Measurements from ENCODE around the gene KIFC3. TPM values are rescaled to one million over a fixed set of nuclear protein-coding genes. Genes with fewer than 3 reads are reported as not detected.

Gene KIFC3
- total and polyA plus RNA-seq, 2 donors (not counting 1 experiment from before 2014, with no cell fraction given): 13.8 to 44.9 TPM

DNA sequence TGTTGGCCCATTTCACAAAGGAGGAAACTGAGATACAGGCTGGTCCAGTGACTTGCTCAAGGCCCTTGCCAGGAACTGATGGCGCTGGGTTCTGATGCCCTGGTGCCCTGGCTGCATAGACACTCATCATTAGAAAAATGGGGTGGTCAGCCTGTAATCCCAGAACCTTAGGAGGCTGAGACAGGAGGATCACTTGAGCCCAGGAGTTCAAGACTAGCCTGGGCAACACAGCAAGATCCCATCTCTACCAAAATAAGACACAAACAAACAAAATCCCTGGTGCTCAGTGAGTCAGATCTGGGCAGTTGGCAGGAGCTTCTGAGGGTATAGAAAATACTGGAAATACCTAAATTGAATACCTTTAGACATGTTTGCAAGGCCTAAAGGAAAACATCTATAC, 41.1 kb upstream of the KIFC3 start:
- no peaks in the 10 kb centered on the region for H4K20me1 ChIP-seq (ENCODE audit: control insufficient read depth, extremely low read depth, insufficient read depth, low read length)
- no peaks in the 10 kb centered on the region for H3K9me3 ChIP-seq (ENCODE audit: control insufficient read depth, insufficient read depth, low read depth, low read length)
- H3K36me3 ChIP-seq (ENCODE audit: control insufficient read depth, insufficient read depth, low read length): no peaks in the 10 kb centered on the region
- no peaks in the 10 kb centered on the region for H3K79me2 ChIP-seq (ENCODE audit: control insufficient read depth, insufficient read depth, low read length)
- no peak for DNase-seq (ENCODE audit: low read depth in 2 of 2)
- no peak overlapping the region for H3K4me2 ChIP-seq (ENCODE audit: extremely low read depth, insufficient read depth, low read length)
- no peak overlapping the region for H3K9ac ChIP-seq (ENCODE audit: insufficient read depth, low read length)
- H3K4me3 ChIP-seq (replicated peaks in 1 of 4; ENCODE audit: control extremely low read depth in 1 of 4, insufficient read depth in 1 of 4, low read depth in 3 of 4, low read length in 4 of 4): no peak overlapping the region
- no peak overlapping the region for H3K27ac ChIP-seq (ENCODE audit: insufficient read depth, low read length)
- no peaks in the 10 kb centered on the region for H3K4me1 ChIP-seq (ENCODE audit: control insufficient read depth, extremely low read depth, insufficient read depth, low read length)
- TF ChIP-seq CTCF (conservative IDR thresholded peaks at IDR 0.05 in 1 of 2, IDR thresholded peaks at IDR 0.05 in 1 of 2; ENCODE audit: low read depth in 1 of 2, low read length in 2 of 2) (no peak), EZH2 (IDR thresholded peaks at IDR 0.05; ENCODE audit: low read length, missing control alignments) (no peak)
- H3K27me3 ChIP-seq (ENCODE audit: control insufficient read depth, insufficient read depth, low read length): peaks cover 5% of the 10 kb centered on the region
- no peak overlapping the region for H2AFZ ChIP-seq (ENCODE audit: low read length)

DNA sequence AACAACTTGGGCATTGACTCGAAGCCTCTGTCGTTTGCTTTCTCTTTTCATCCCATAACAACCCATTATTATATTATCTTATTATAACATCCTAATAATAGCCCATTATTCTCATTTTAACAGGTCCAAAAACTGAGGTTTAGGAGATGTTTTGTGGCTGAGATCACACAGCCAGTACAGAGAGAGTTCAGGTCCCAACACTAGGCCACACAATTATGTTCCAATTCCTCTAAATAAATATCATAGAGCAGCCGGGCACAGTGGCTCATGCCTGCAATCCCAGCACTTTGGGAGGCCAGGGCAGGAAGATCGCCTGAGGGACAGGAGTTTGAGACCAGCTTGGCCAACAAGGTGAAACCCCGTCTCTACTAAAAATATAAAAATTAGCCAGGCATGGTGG, 40.3 kb upstream of the KIFC3 start:
- Histone ChIP-seq H3K9ac (ENCODE audit: insufficient read depth, low read length) (no peak overlapping the region), H3K79me2 (ENCODE audit: control insufficient read depth, insufficient read depth, low read length) (no peaks in the 10 kb centered on the region)
- TF ChIP-seq EZH2 (IDR thresholded peaks at IDR 0.05; ENCODE audit: low read length, missing control alignments): no peak
- no peak for TF ChIP-seq CTCF (conservative IDR thresholded peaks at IDR 0.05 in 1 of 2, IDR thresholded peaks at IDR 0.05 in 1 of 2; ENCODE audit: low read depth in 1 of 2, low read length in 2 of 2)

GRCh38 chr16:57840833-57841232, 38.5 kb upstream of the KIFC3 start:
- Histone ChIP-seq H4K20me1 (ENCODE audit: control insufficient read depth, extremely low read depth, insufficient read depth, low read length) (no peaks in the 10 kb centered on the region), H3K27me3 (ENCODE audit: control insufficient read depth, insufficient read depth, low read length) (peaks cover 7% of the 10 kb centered on the region), H3K9ac (ENCODE audit: insufficient read depth, low read length) (no peak overlapping the region), H3K4me3 (replicated peaks in 1 of 4; ENCODE audit: control extremely low read depth in 1 of 4, insufficient read depth in 1 of 4, low read depth in 3 of 4, low read length in 4 of 4) (no peak overlapping the region), H3K79me2 (ENCODE audit: control insufficient read depth, insufficient read depth, low read length) (no peaks in the 10 kb centered on the region), H3K4me2 (ENCODE audit: extremely low read depth, insufficient read depth, low read length) (no peak overlapping the region), H2AFZ (ENCODE audit: low read length) (no peak overlapping the region), H3K27ac (ENCODE audit: insufficient read depth, low read length) (no peak overlapping the region), H3K4me1 (ENCODE audit: control insufficient read depth, extremely low read depth, insufficient read depth, low read length) (no peaks in the 10 kb centered on the region), H3K36me3 (ENCODE audit: control insufficient read depth, insufficient read depth, low read length) (no peaks in the 10 kb centered on the region), H3K9me3 (ENCODE audit: control insufficient read depth, insufficient read depth, low read depth, low read length) (no peaks in the 10 kb centered on the region)
- no peak for DNase-seq (ENCODE audit: low read depth in 2 of 2)
- TF ChIP-seq CTCF (conservative IDR thresholded peaks at IDR 0.05 in 1 of 2, IDR thresholded peaks at IDR 0.05 in 1 of 2; ENCODE audit: low read depth in 1 of 2, low read length in 2 of 2) (no peak), EZH2 (IDR thresholded peaks at IDR 0.05; ENCODE audit: low read length, missing control alignments) (no peak)

More for the DNA sequence above, 40.3 kb upstream of the KIFC3 start:
- Histone ChIP-seq H3K27ac (ENCODE audit: insufficient read depth, low read length) (no peak overlapping the region), H3K4me3 (replicated peaks in 1 of 4; ENCODE audit: control extremely low read depth in 1 of 4, insufficient read depth in 1 of 4, low read depth in 3 of 4, low read length in 4 of 4) (no peak overlapping the region), H2AFZ (ENCODE audit: low read length) (no peak overlapping the region), H3K36me3 (ENCODE audit: control insufficient read depth, insufficient read depth, low read length) (no peaks in the 10 kb centered on the region), H3K4me1 (ENCODE audit: control insufficient read depth, extremely low read depth, insufficient read depth, low read length) (no peaks in the 10 kb centered on the region), H3K27me3 (ENCODE audit: control insufficient read depth, insufficient read depth, low read length) (peaks cover 5% of the 10 kb centered on the region), H3K9me3 (ENCODE audit: control insufficient read depth, insufficient read depth, low read depth, low read length) (no peaks in the 10 kb centered on the region), H3K4me2 (ENCODE audit: extremely low read depth, insufficient read depth, low read length) (no peak overlapping the region), H4K20me1 (ENCODE audit: control insufficient read depth, extremely low read depth, insufficient read depth, low read length) (no peaks in the 10 kb centered on the region)
- DNase-seq (ENCODE audit: low read depth in 2 of 2): peak in 1 of 2 donors; percentile 36
